NB4 (cell line): ENCODE data around the gene FASTK.

ENCODE experiments used
- CTCF ChIP-seq: IDR thresholded peaks from one replicate; pipeline ENCODE4 v1.5.1; 2012; ENCODE audit warnings: low read depth, low read length
- MAX ChIP-seq: IDR thresholded peaks from 2 replicates; pipeline ENCODE4 v1.6.1; 2011; ENCODE audit warnings: low read depth, low read length
- MYC ChIP-seq: IDR thresholded peaks from 2 replicates; pipeline ENCODE4 v1.6.1; 2011; ENCODE audit warnings: low read depth, low read length
- POLR2A ChIP-seq: IDR thresholded peaks from 2 replicates; pipeline ENCODE4 v1.6.1; 2011; ENCODE audit warnings: mild to moderate bottlenecking; ENCODE audit not compliant: insufficient read length; ENCODE audit errors: extremely low read depth

- TF ChIP-seq POLR2A: no peak
- TF ChIP-seq CTCF: no peak
- TF ChIP-seq MAX: no peak
- TF ChIP-seq MYC: no peak
Observed at GRCh38 chr7:151129117-151129959, 48.7 kb upstream of the FASTK start.
